Endometrium (tissue), 2 donors: Measurements from ENCODE around the gene APOF.
"Not testable (repeated sequence)": the region's sequence is repeated elsewhere in the genome, so short reads cannot be mapped to it uniquely, and the experiment has no call there.

Experiments
- FAIRE-seq: peaks from 2 replicates; lab custom pipeline; 2012; peaks lifted over from hg19 to GRCh38; lab: Jason Lieb, UNC
- donor health status: control.
- donor health status: control.

APOF gene

DNA sequence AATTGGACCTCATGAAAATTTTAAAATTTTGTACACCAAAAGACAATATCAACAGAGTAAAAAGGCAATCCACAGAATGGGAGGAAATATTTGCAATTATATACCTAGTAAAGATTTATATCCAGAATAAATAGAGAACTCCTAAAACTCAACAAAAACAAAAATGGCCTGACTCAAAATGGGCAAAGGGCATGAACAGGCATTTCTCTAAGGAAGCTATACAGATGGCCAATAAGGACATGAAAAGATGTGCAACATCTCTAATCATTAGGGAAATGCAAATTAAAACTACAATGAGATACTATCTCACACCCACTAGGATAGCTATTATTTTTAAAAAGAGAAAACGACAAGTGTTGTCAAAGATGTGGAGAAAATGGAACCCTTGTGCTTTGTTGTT, 10.9 kb upstream of the APOF start:
- FAIRE-seq = no peak

DNA sequence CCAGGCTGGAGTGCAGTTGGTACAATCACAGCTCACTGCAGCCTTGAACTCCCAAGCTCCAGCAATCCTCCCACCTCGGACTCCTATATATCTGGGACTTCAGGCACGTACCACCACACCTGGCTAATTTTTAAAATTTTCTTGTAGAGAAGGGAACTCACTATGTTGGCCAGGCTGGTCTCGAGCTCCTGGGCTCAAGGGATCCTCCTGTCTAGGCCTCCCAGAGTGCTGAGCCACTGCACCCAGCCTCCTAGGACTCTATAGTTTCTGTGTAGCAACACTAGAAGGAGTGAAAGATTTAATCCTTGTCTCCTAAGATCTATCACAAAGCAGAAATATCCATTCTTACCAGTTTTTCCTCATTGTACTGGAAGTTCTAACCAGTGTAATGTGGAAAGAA, 4.3 kb upstream of the APOF start:
- FAIRE-seq = no peak

DNA sequence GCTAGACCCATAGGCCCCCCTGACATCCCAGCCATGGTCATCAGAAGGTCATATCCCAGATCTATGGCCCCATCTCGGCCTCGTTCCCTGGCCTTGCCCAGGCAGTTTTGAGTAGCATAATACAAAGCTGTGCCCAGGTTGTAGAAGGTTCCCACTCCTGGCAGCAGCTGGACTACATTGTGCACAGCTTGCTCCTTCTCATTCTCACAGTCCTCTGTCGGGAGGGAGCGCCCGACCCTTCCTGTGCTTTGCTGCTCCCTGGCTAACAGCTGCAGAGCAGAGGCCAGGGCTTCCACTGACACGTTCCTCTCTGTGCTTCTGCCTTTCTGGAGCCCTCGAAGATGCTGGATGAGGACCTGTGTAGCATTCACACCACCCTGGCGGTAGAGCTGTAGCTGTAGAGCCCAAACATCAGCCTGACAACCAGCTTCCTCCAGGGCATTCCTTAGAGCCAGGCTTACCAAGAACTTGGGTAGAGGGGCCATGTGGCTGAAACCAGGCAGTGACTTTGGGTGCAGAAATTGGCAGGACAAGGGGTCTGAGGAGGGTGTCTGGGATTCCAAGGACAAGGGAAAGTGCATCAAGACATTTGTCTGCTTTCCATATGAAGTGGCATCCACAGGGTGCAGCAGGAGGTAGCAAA, 1.0 kb downstream of the APOF start:
- FAIRE-seq = no peak

DNA sequence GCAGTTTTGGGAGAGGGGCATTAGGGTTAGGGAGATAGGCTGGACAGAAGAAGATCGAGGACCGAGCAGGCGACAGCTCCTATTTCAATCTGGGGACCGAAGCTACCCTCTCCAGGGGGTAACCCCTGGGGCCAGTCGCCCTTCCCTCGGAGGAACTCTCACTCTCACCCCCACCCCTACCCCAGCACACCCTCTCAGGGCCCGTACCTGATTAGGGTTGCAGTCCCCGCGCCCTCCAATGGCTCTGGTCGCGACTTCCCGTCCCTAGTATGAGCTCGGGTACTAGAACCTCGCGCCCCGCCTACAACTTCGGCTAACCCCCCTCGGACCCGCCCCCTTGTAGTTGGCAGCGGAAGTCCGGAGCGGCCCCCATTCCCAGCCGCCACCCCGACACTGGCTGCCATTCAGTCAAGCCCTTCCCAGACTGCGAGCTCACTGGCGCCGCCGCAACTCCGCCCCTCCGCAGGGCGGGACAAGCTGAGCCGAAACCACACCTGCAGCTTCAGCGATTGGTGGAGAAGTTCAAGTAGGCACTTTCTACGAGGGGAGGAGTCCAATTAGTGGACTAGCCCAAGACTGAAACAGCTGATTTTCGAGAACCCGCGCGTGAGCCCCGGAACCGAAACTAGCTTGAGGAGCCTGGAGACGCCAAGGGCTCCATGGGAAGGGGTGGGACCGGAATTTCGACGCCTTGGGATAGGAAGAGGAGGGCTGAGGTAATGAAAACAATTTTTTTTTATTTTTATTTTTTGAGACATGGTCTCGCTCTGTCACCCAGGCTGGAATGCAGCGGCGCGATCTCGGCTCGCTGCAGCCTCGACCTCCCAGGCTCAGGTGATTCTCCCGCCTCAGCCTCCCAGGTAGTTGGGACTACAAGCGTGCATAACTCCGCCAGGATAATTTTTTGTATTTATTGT, 2.5 kb downstream of the APOF start, which contains the start of gene STAT2:
Gene STAT2, minus strand, starts transcription at position 257 of the 917 bp plus-strand sequence. CDS start 3,536 bp downstream, outside the sequence.
- FAIRE-seq = peak; percentile 100

DNA sequence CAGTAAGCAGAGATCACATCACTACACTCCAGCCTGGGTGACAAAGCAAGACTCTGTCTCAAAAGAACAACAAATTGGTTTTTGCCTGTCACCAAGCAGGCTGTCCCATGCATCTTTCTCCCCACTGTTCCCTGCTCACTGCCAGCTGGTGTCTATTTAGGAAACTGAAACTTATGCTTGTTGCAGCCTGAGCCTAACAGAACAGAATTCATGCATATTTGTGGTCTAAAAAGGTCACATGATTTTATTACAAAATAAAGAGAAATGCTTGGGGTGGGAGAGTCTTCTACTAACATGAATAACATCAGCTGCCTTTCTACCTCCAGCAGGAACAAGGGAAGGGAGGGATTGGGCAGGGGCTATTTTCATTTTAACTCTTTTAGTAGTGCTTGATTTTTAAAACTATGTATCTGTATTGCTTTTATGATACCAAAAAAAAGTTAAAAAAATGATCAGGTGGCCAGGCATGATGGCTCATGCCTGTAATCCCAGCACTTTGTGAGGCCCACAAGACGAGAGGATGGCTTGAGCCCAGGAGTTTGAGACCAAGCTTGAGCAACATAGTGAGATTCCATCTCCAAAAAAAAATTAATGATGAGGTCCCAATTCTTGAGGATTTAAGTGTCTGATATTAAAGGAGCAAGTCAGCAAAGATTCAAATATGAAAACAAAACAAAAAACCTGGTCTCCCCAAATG, 3.7 kb downstream of the APOF start:
- no peak for FAIRE-seq

DNA sequence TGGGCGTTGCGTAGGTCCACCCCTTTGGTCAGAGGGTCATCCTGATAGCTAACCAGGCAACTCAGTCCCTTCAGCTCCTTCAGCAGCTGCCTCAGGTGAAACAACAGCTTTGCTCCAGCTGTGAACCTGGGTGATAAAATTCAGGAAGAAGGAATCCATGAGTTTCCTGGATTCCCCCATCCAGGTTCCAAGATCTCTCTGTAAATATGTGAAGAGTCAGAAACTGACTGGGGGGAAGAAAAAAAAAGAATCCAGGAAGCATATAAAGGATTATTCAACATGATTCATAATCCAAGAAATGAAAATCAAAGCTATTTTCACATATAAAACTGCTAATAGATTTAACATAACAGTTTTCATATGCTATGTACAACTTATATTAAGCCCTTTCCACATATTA, 11.3 kb downstream of the APOF start:
- no peak for FAIRE-seq

DNA sequence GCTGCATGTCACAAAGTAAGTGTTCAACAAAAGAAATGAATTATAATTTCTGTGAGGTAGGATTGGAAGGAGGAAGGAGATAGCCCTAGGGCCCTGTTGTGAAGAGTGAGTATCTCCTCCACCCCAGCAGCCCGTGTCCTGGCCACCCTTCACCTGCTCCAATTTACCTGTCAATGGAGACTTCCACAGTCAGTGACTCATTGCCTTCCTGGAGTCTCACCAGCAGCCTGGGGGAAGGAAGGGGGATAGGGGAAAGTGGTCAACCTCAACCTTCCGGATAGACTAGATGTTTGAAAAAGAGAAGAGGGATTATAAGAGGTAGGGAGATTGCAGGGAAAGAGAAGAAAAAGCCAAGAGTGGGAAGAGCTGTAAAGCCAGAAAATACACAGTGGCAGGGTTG, 12.0 kb downstream of the APOF start:
- FAIRE-seq = no peak

DNA sequence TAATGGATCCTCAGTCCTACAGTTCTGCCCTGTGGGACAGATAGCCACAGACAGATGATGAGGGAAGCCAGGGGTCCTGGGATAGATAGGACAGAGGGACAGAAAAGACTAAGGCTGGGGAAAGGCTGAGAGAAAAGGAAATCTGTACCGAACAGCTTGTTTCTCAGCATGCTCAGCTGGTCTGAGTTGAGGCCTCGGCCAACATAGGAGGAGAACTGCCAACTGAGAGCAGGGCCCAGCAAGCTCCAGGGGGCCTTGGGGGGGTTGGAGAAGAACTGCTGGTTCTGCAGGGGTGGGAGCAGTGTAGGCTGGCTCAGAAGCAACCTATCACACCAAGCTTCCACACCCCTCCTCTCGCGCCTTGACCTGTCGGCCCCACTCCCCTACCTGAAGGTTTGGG, 13.9 kb downstream of the APOF start:
- FAIRE-seq = no peak

DNA sequence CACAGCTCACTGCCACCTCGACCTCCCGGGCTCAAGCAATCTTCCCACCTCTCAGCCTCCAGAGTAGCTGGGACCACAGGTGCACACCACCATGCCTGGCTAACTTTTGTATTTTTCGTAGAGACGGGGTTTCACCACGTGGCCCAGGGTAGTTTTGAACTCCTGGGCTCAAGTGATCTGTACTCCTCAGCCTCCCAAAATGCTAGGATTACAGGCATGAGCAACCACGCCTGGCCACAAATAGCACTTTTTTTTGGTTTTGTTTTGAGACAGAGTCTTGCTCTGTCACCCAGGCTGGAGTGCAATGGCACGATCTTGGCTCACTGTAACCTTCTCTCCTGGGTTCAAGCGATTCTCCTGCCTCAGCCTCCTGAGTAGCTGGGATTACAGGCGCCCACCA, 15.4 kb downstream of the APOF start:
- not testable (repeated sequence) for FAIRE-seq

DNA sequence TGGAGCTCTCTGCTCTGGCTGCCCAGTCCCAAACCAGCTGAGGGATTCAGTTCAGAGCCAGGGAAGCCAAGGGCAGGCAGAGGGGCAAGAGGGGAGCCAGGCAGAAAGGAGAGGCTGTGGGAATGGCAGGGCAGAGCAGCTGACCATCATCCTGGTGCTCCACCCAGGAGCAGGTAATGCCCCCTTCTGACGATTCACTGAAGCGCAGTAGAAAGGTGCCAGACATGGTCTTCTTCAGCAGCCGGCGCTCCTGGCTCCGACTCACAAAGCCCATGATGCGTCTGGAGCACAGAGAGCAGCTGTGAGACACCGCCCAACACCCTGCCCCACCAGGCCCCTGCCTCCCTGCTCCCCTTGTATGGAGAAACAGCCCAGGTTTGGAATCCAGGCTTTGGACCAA, 16.0 kb downstream of the APOF start:
- no peak for FAIRE-seq

DNA sequence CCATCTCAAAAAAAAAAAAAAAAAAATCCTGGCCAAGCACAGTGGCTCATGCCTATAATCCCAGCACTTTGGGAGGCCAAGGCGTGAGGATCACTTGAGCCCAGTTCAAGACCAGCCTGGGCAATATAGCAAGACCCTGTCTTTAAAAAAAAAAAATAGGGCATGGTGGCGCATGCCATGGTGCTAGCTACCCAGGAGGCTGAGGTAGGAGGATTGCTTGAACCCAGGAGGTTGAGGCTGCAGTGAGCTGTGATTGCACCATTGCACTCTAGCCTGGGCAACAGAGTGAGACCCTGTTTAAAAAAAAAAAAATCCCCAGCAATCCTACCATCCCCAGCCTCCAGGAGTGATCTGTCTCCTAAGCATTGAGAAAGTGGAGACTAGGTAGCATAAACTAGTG, 20.4 kb downstream of the APOF start:
- not testable (repeated sequence) for FAIRE-seq

DNA sequence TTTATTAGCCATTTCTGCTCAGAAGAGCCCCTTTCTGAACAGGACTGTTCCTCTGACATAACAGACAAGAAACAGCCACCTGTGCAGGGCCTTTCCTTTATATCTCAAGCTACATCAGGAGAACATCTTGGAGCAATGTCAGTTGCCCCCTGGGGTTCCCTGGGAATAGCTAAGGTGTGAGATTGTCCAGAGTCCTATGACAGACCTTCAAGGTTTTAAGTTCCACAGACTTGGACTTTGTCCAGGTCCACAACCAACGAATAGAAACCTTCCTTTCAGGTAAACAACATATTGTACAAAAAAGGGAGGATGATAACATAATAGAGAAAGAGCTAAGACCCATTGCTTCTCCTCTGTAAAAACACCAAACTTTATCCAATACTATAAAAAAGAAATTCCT, 21.0 kb downstream of the APOF start:
- FAIRE-seq = no peak

DNA sequence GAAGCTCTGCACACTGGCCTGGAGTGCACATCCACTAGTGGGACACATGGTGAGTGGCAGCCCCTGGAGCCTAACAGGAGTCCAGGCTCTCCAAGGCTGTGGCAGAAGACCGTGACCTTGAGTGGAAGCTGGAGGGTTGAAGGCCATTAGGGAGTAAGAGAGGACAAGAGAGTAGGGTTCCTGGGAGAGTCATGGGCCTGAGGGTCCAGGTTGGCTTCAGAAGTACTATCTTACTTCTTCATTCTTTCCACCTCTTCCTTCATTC, 23.6 kb downstream of the APOF start:
- no peak for FAIRE-seq

DNA sequence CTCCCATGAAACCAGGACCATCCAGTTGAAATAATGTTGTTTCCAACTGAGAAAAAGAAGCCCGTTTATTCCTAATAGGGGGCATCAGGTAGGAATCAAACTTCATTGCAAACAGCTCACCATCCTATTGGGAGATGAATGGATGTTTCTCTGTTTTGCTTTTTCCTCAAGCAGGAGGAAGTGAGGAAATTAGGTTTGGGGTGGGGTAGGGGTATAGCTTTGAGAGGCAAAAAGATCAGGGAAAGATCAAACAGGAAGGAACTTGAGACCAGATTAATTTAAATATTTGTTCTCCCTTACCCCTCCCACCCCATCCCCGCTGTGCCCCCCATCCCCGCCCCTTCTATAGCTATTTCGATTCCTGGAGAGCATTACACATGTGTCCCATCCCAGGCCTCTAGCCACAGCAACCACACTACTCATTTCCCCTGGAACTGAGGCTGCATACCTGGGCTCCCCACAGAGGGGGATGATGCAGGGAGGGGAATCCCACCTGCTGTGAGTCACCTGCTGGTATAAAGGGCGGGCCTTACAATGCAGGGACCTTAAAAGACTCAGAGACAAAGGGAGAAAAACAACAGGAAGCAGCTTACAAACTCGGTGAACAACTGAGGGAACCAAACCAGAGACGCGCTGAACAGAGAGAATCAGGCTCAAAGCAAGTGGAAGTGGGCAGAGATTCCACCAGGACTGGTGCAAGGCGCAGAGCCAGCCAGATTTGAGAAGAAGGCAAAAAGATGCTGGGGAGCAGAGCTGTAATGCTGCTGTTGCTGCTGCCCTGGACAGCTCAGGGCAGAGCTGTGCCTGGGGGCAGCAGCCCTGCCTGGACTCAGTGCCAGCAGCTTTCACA, 24.1 kb downstream of the APOF start, which contains the start of gene IL23A:
Gene IL23A, plus strand, starts transcription at position 577 of the 850 bp plus-strand sequence. Its CDS starts 161 bp downstream, at position 738.
- no peak for FAIRE-seq

DNA sequence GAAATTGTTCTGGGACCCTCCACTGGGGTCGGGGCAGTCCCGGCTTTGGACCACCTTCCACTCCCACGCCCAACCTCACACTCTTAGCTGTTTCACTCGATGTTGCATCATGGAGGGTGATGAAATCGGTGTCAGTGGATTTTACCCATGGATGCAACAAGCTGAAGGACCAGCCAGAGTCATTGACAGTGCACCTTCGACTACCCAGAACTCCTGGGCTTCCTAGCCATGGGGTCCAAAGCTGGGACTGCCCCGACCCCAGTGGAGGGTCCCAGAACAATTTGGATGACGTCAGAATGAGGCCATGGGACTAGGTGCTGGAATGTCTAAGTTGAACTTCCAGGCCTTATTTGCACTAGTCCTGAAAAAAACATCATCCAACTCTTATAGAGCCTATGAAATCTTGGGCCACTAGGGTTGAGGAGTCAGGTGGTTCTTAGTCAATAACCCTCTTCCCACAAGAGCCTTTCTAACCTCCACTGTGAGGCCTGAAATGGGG, 24.9 kb downstream of the APOF start:
- no peak for FAIRE-seq

DNA sequence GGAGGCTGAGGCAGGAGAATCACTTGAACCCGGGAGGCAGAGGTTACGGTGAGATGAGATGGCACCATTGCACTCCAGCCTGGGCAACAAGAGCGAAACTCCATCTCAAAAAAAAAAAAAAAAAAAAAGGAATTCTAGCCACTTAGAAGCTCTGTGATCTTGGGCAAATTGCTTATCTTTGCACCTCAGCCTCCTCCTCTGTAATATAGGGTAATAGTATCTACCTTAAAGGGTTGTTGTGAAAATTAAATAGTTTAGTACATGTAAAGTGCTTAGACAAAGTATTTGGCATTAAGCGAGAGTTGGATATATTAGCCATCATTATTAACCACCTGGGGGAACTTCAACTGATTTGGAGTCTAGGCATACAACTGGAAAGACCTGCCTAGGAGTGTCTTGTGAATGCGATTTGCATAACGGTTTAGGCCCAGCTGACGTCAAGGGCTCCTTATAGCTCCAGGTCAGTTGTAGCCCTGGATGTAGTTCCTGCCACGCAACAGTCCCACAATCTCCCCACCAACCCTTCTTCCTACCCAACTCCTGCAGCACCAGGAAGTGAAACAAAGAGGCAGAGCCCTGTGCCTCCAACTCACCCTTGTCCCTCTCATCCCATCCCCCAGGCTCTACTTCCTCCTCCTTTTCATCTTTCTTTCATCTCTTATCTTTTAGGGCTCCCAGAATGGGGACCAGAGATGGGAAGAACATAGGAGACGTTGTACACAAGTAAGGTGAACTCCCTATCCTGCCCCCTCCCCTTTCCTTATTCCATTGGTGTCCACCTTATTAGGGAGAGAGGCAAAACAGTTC, 26.1 kb downstream of the APOF start:
- FAIRE-seq = no peak

DNA sequence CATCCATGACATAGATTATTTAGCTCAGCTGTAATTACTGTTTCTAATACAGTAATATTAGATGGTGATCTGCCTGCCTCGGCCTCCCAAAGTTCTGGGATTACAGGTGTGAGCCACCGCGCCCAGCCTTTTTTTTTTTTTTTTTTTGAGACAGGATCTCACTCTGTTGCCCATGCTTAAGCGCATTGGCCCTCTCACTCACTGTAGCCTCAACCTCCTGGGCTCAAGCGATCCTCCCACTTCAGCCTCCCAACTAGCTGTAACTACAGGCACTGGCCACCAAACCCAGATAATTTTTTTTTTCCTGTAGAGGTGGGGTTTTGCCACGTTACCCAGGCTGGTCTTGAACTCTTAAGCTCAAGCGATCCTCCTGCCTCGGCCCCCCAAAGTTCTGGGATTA, 27.1 kb downstream of the APOF start:
- not testable (repeated sequence) for FAIRE-seq

DNA sequence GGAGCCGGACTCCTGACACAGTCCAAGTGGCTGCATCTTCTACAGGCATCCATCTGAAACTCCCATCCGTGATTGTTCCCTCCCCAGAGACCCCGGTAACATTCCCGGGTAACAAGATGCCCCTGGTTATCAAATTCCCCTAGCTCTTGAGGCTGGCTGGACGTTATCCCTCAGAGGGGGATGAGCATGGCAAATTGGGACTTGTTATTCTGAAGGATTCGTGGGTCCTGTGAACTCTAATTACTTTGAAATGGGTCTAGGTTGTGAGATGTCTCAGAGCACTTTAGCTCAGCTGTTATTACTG, 28.2 kb downstream of the APOF start:
- no peak for FAIRE-seq

DNA sequence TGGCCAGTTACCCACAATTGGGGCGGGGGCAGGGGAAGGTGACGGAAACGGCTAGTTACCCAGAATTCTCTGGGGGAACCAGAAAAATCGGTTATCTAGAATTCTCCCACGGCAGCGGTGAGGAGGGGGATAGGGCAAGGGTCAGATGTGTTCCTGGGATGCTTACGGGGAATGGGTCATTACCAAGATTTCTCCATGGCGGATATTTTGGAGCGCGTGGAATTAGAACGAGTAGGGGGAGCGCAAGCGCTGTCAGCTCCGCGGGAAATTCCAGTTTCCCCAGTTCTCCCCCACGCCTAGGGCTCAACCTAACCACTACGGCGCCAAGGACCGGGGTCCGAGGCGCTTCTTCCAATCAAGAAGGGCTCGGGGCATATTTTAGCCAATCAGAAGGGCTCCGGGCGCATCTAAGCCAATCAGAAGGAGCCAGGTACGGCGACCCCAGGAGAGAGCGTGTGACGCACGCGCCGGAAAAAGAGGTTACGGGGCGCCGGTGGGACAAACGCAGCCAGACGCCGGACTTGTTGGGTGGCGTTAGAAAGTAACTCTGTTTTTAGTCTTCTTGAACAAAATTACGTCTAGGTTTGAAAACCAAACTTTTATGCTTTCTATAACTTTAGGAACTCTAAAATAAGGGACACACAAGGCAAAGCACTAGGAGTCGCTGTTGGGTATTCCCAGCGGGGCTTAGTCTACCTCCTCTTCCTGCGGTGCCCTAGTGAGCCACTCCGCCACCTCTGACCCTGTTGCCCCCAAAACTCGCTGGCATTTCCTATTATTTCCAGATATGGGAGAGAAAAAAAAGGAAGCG, 28.8 kb downstream of the APOF start, which contains the start of gene PAN2:
Gene PAN2, minus strand, starts transcription at position 322 of the 811 bp plus-strand sequence. CDS start 906 bp downstream, outside the sequence.
- FAIRE-seq = peak; percentile 78

DNA sequence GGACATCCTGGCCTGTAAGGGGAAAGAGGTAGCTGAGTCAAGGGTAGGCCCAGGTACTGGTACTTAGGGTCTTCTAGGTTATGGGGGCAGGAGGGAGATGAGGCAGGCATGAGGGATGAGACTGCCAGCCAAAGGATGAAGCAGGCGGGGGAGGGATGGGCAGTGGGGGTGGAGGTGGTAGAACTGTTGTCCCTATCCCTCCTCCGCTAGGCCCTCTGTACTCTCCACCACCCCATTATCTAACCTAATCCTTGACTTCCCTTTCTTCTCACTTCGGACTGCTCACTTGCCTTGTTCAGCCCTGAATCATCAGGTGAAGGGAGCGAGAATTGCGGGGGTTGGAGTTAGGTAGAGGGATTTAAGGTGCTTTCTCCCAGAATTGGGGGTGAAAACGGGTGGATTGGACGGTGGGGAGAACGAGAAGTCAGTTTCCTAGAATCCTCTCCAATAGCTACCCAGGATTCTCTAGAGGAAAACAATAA, 29.4 kb downstream of the APOF start:
- no peak for FAIRE-seq
